Gastrocnemius medialis (tissue), 4 donors: ENCODE measurements around the gene SCNN1A. TPM values are rescaled to one million over a fixed set of nuclear protein-coding genes. Genes with fewer than 3 reads are reported as not detected.

Experiments
- ATAC-seq, 2 donors: fragments of 150-250 bp; one replicate each; pipeline ENCODE4 v1.9.1; 2016
- DNase-seq, 2 donors: peaks; one replicate each; pipeline ENCODE4 v3.0.0-alpha.2; 2019
- H3K27ac ChIP-seq, 4 donors: fragments of 200-600 bp; sonication (generic); 1 replicate in 1 of 4; 2 replicates in 3 of 4; pipeline ENCODE4 v1.5.1; 2016 to 2018; ENCODE audit warnings: mild to moderate bottlenecking in 2 of 4, moderate library complexity in 1 of 4
- H3K27me3 ChIP-seq, 3 donors: fragments of 200-600 bp; sonication (generic) in 2 of 3; 1 replicate in 1 of 3; 2 replicates in 2 of 3; pipeline versions ENCODE4 v1.5.1 to v1.6.0; 2016 to 2019; ENCODE audit warnings: mild to moderate bottlenecking in 1 of 3, moderate library complexity in 1 of 3
- H3K36me3 ChIP-seq, 2 donors: fragments of 200-600 bp; sonication (generic) in 1 of 2; one replicate each; pipeline ENCODE4 v1.5.1; 2017 to 2018
- H3K4me1 ChIP-seq, 2 donors: fragments of 200-600 bp; sonication (generic) in 1 of 2; one replicate each; pipeline ENCODE4 v1.5.1; 2016 to 2017; ENCODE audit warnings: mild to moderate bottlenecking in 2 of 2
- H3K4me3 ChIP-seq, 4 donors: fragments of 200-600 bp; sonication (generic) in 3 of 4; 1 replicate in 1 of 4; 2 replicates in 3 of 4; pipeline ENCODE4 v1.5.1; 2016 to 2019; ENCODE audit warnings: mild to moderate bottlenecking in 2 of 4
- H3K9me3 ChIP-seq, 3 donors: fragments of 200-600 bp; sonication (generic) in 2 of 3; 1 replicate in 1 of 3; 2 replicates in 2 of 3; pipeline ENCODE4 v1.5.1; 2016 to 2019
- POLR2A ChIP-seq, 2 donors: fragments of 450-650 bp; IDR thresholded peaks; one replicate each; pipeline ENCODE4 v1.6.1; 2017; ENCODE audit warnings: antibody characterized with exemption in 2 of 2, mild to moderate bottlenecking in 2 of 2, moderate library complexity in 2 of 2
- in situ Hi-C, 4 donors: fragments of 200-750 bp; cut with MboI; loops; one replicate each; pipeline versions ENCODE4 v1.15.0 to v1.8.0; 2017; ENCODE audit warnings: low sequenced_read_pairs in 4 of 4
- intact Hi-C: fragments of 100-400 bp; cut with DNase I; formaldehyde crosslinking; loops from one replicate; pipeline ENCODE4 v1.15.1; 2023; ENCODE audit warnings: low total_unique reads
- total RNA-seq, 4 donors: library from RNA; depleted of rRNA; stranded (reverse); fragments of >200 nt; gene quantifications; one replicate each; pipeline versions ENCODE4 v1.1.0 to v1.2.3, GENCODE V29; 2016
- TF ChIP-seq, protein P1 (sequence below), 5 experiments: fragments of 450-650 bp in 3 of 5; fragments of 200-600 bp in 2 of 5; sonication (generic) in 2 of 5; IDR thresholded peaks in 4 of 5; conservative IDR thresholded peaks in 1 of 5; 1 replicate in 4 of 5; 2 replicates in 1 of 5; pipeline ENCODE4 v1.5.1; 2016 to 2019; ENCODE audit warnings: antibody characterized with exemption in 5 of 5, mild to moderate bottlenecking in 3 of 5, moderate library complexity in 3 of 5

The SCNN1A gene
- total RNA-seq, 4 donors from 2014 or later: 0.20 to 2.0 (median 0.38) TPM; not detected in 1

DNA sequence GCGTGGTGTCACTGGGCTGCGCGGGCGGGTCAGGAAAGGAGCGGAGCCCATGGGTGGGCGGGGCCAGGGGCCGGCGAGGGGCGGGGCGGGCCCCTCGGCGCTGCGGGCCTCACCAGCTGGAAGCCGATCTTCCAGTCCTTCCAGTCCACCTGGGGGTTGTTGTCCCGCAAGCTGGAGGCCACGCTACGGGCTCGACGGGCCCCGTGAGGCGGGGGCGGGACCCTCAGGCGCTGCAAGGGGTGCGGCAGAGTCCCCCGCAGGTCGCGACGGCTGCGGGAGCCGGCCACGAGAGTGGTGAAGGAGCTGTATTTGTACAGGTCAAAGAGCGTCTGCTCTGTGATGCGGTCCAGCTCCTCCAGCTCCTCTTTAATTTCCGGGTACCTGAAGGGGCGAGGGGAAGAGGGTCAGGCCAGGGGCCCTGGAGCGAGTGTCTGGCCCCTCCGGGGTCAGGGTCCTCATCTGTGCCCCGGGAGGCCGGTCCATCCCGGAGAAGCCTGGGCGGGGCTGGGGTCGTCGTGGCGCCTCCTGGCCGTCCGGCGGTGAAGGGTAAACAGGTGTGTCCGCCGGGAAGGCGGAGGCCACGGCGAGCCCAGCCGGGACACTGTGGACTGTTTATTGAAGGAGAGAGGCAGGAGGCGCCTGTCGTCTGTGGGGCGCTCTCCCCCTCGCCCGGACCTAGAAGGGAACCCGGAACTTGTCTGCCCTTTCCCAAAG is 11.9 kb downstream of the SCNN1A start:
- no peaks in the 10 kb centered on the region for H3K9me3 ChIP-seq
- TF ChIP-seq, protein P1, sequence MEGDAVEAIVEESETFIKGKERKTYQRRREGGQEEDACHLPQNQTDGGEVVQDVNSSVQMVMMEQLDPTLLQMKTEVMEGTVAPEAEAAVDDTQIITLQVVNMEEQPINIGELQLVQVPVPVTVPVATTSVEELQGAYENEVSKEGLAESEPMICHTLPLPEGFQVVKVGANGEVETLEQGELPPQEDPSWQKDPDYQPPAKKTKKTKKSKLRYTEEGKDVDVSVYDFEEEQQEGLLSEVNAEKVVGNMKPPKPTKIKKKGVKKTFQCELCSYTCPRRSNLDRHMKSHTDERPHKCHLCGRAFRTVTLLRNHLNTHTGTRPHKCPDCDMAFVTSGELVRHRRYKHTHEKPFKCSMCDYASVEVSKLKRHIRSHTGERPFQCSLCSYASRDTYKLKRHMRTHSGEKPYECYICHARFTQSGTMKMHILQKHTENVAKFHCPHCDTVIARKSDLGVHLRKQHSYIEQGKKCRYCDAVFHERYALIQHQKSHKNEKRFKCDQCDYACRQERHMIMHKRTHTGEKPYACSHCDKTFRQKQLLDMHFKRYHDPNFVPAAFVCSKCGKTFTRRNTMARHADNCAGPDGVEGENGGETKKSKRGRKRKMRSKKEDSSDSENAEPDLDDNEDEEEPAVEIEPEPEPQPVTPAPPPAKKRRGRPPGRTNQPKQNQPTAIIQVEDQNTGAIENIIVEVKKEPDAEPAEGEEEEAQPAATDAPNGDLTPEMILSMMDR (IDR thresholded peaks at IDR 0.05 in 4 of 5, conservative IDR thresholded peaks at IDR 0.05 in 1 of 5): no peak
- peak; percentile 47 to 58 for TF ChIP-seq POLR2A (IDR thresholded peaks at IDR 0.05)
- DNase-seq: peak; percentile 53 to 74
- peak overlapping the region; percentile 80 to 90 (median 82) for H3K27ac ChIP-seq
- no peaks in the 10 kb centered on the region for H3K27me3 ChIP-seq
- in situ Hi-C loops (no loop called here), intact Hi-C loops (no loop called here)
- no peaks in the 10 kb centered on the region for H3K36me3 ChIP-seq
- H3K4me1 ChIP-seq: peaks cover 9 to 13% of the 10 kb centered on the region in 2 donors
- H3K4me3 ChIP-seq: peak overlapping the region; percentile 63 to 68 (median 64)
- ATAC-seq: peak; percentile 72 to 80

DNA sequence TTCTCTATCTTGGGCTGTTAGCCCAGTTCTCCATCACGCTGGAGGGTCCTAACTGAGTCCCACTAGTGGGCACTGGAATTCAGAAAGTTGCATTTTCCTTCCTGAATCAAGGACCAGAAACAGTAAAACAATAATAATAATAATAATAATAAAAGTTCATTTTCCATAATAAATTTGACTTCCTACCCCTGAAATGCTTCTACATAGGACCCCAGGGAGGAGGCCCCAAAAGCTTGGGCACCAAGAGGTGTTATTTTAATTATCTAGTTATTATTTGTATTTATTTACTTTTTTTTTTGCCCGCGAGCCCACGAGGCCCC is 12.4 kb downstream of the SCNN1A start:
- H3K27ac ChIP-seq: peak overlapping the region; percentile 80 to 90 (median 82)
- no peak for DNase-seq
- intact Hi-C loops: no loop called here

DNA sequence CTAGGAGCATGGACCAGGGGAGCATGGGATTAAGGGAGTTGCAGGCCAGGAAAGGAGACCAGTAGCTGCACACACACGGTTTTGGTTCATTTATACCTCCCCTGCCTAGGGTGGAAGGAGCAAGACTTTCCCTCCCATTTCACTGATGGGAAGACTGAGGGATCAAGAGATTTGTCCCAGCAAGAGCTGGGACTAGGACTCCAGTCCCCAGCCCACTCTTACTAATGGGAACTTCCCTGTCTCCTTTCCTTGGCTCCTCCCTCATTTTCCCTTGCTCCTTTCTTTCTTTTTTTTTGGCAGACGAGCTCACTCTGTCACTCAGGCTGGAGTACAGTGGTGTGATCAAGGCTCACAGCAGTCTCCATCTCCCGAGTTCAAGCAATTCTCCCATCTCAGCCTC is 13.0 kb downstream of the SCNN1A start:
- Histone ChIP-seq H3K27me3 (no peaks in the 10 kb centered on the region), H3K9me3 (no peaks in the 10 kb centered on the region), H3K4me1 (peaks cover 13 to 15% of the 10 kb centered on the region in 2 donors), H3K36me3 (no peaks in the 10 kb centered on the region), H3K4me3 (no peak overlapping the region), H3K27ac (peak overlapping the region in 2 of 4 donors; percentile 81 to 82)
- intact Hi-C loops: no loop called here
- TF ChIP-seq, protein P1 (IDR thresholded peaks at IDR 0.05 in 4 of 5, conservative IDR thresholded peaks at IDR 0.05 in 1 of 5): no peak
- TF ChIP-seq POLR2A (IDR thresholded peaks at IDR 0.05): no peak
- in situ Hi-C loops: no loop called here
- no peak for ATAC-seq
- no peak for DNase-seq

More for the DNA sequence above, 12.4 kb downstream of the SCNN1A start:
- H3K4me3 ChIP-seq: peak overlapping the region; percentile 63 to 68 (median 64)
- no peaks in the 10 kb centered on the region for H3K36me3 ChIP-seq
- H3K4me1 ChIP-seq: peaks cover 11 to 13% of the 10 kb centered on the region in 2 donors
- ATAC-seq: no peak
- no peak for TF ChIP-seq POLR2A (IDR thresholded peaks at IDR 0.05)
- TF ChIP-seq, protein P1 (IDR thresholded peaks at IDR 0.05 in 4 of 5, conservative IDR thresholded peaks at IDR 0.05 in 1 of 5): peak in 1 of 5 experiments; percentile 13
- H3K27me3 ChIP-seq: no peaks in the 10 kb centered on the region
- no peaks in the 10 kb centered on the region for H3K9me3 ChIP-seq
- in situ Hi-C loops: no loop called here

DNA sequence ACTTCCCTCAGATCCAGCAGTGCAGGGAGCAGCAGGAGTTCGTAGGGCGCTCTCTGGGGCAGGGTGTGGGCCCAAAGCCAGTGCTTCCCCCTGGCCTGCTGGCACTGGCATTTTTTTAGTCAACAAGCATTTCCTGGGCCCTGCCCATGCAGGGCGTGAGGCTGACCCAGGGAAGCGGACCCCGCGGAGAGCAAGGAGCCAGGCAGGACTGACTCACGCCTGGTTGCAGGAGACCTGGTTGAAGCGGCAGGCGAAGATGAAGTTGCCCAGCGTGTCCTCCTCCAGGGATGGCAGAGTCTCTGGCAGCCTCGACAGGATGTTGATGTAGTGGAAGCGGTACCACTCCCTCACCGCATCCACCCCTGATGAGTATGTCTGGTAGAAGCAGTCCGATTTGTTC is 13.5 kb downstream of the SCNN1A start:
- peak in 1 of 2 donors; percentile 55 for DNase-seq
- H3K4me1 ChIP-seq: peaks cover 18 to 20% of the 10 kb centered on the region in 2 donors
- no peak overlapping the region for H3K4me3 ChIP-seq
- in situ Hi-C loops: no loop called here
- H3K9me3 ChIP-seq: no peaks in the 10 kb centered on the region
- peak overlapping the region; percentile 18 to 81 (median 28) for H3K27ac ChIP-seq
- intact Hi-C loops: no loop called here
- H3K27me3 ChIP-seq: no peaks in the 10 kb centered on the region
- no peak for ATAC-seq
- H3K36me3 ChIP-seq: no peaks in the 10 kb centered on the region
- TF ChIP-seq POLR2A (IDR thresholded peaks at IDR 0.05): no peak
- TF ChIP-seq, protein P1 (IDR thresholded peaks at IDR 0.05 in 4 of 5, conservative IDR thresholded peaks at IDR 0.05 in 1 of 5): no peak
